GM12874 (cell line): ENCODE measurements around the gene LAMB1.

ENCODE experiments used
- TF ChIP-seq, protein P1 (sequence below): IDR thresholded peaks from 2 replicates; pipeline ENCODE4 v1.5.1; 2011; ENCODE audit warnings: low read depth, mild to moderate bottlenecking, control low read depth, low read length, moderate library complexity; ENCODE audit not compliant: insufficient read depth

Gene LAMB1

DNA sequence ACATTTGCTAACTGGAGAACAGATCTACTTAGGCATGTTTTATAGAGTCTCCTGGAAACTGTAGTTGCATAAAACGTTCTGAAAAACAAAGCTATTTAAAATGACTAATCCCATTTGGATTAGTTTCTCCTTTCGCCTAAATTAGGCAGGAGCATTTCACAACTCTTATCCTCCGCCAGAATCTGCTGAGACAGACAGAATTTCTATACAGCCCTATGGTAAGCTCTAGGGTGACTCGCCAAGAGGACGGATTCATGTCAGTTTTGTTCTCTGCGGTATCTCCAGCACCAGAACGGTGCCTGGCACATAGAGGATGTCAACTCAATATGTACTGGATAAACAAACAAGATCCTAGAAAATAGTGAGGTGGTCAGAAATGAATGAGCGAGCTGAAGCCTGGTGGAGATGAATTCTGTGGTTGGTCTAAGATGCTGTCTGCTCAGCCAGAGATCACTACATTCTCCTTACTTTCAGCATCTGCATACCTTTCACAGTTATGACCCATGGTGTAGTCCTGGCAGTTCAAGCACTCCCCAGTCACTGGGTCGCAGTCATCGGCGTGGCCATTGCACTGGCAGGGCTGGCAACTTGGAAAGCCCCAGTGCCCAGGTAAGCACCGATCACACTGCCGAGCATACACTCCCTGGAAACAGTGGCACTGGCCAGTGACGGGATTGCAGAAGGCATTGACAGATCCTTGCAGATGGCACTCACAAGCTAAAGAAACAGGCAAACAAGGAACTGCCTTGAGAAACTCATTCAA, 44.0 kb downstream of the LAMB1 start:
- TF ChIP-seq, protein P1, sequence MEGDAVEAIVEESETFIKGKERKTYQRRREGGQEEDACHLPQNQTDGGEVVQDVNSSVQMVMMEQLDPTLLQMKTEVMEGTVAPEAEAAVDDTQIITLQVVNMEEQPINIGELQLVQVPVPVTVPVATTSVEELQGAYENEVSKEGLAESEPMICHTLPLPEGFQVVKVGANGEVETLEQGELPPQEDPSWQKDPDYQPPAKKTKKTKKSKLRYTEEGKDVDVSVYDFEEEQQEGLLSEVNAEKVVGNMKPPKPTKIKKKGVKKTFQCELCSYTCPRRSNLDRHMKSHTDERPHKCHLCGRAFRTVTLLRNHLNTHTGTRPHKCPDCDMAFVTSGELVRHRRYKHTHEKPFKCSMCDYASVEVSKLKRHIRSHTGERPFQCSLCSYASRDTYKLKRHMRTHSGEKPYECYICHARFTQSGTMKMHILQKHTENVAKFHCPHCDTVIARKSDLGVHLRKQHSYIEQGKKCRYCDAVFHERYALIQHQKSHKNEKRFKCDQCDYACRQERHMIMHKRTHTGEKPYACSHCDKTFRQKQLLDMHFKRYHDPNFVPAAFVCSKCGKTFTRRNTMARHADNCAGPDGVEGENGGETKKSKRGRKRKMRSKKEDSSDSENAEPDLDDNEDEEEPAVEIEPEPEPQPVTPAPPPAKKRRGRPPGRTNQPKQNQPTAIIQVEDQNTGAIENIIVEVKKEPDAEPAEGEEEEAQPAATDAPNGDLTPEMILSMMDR: no peak

DNA sequence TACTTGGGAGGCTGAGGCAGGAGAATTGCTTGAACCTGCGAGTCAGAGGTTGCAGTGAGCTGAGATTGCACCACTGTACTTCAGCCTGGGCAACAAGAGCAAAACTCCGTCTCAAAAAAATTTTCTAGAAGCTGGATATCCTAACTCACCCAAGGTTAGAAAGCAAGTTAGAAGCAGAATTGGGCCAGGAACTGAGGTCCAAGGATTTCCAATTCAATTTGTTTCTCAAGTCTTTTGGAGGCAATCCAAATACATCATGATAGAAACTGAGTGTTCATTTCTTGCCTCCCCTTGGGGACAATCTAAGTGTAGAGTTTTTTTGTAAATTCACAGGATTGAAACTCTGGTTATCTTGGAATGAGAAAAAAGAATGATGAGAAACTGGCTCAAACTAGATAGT, 45.5 kb downstream of the LAMB1 start:
- TF ChIP-seq, protein P1: no peak

DNA sequence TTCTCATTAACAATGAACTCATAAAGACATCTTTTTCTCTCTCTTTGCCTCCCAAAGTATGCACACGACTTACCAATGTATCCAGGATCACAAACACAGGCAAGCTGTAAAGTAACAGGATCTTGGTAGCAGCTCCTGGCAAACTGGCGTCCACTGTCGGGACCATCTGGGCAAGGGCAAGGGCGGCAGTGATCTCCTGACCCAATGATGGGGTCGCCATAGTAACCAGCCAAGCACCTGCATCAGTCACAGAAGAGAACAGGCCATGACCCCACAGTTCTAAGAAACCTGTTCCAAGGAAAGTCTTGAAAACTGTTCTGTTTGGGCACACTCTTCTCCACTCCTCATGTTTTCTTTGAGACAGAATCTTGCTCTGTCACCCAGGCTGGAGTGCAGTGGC, 47.6 kb downstream of the LAMB1 start:
- TF ChIP-seq, protein P1: no peak

DNA sequence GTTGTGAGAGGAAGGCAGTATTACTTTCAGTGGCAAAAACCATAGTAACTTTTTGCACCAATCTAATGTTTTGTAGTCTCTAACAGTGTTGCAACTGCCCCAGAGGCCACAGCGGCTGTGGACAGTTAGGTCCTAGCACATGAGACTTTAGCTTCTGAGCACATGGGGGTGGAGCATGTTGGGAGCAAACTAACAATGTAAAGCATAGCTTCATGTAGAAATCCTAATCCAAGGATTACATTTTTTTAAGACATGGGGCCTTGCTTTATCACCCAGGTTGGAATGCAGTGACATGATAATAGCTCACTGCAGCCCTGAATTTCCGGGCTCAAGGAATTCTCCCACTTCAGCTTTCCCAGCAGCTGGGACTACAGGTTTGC, 49.0 kb downstream of the LAMB1 start:
- TF ChIP-seq, protein P1: no peak

DNA sequence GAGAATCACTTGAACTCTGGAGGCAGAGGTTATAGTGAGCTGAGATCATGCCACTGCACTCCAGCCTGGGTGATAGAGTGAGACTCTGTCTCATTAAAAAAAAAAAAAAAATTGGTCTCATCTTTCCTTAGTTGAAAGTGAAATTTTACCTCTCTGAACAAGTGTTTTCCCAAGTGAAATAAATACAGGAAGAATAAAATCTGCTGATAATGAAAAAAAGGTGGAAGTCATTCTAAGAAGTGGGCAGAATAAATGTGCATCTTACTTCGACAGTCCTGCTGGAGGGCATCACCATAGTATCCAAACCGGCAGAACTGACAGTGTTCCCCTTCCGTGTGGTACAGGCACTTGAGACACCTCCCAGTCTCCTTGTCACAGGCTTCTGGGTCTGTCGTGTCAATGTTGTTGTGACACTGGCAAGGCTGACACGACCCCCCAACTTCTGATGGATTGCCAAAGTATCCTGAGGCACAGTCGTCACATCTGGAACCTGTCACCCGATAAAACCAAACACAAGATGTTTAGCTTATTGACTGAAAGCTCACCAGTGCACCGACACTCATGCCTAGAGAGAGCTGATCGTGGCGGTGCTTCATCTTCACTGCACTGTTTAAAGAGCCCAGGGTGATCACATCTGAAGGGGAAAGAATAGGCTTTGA, 49.6 kb downstream of the LAMB1 start:
- TF ChIP-seq, protein P1: no peak

DNA sequence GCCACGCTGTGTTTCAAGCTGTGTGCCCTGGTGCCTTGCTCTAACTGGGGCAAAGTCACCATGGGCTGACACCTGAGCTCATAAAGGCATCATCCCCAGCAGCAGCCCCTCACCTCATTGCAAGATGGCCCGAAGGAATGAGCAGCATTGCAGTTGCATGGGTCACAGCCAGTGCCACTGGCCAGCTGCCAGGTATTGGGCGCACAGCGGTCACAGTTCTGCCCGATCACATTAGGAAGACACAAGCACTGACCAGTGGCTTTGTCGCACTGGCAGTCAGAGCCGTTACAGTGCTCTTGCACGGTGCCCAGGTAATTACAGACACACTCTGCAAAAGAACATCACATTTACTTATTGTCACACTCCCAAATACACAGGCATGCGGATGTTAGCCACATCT, 51.1 kb downstream of the LAMB1 start:
- TF ChIP-seq, protein P1: no peak

DNA sequence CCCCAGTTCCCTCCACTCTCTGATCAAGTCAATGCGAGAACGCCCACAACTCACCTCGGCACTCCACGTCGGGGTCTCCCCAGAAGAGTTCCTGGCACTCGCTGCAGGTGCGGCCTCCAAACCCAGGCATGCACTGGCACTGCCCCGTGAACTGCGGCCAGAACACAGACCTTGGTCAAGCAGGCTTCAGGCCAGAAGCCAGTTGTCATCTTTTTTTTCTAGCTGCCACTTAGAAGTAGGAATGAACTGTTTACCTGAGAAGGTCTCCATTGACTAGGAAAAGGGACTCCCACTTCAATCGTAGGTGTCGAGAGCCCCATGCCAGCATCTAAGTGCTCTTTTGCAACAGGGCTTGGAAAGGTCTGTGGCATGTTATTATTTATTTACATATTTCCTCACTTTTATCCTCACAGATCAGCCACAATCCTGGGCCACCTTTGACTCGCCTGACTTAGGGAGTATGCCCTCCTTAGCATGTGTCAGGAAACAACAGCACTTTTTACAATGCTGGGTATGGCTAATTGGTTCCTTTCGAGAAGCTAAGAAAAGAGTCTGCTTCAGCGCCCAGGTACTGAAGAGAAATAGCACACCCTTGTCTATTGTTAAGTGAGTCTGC, 51.7 kb downstream of the LAMB1 start:
- TF ChIP-seq, protein P1: no peak
